Stimulated activated CD4-positive, alpha-beta T cell treated with anti-CD3 and anti-CD28 coated beads, Interleukin-15, amount 100 ng/mL, for 24 hours (primary cell): Measurements from ENCODE around the gene CCS.
"Not testable (repeated sequence)": the region's sequence is repeated elsewhere in the genome, so short reads cannot be mapped to it uniquely, and the experiment has no call there.

Source experiments
- DNase-seq: peaks from one replicate; pipeline ENCODE4 v3.0.0-alpha.2; 2020

Gene CCS

GRCh38 chr11:66561178-66561974, 31.6 kb upstream of the CCS start:
- DNase-seq: no peak

- DNase-seq: no peak
Measured at GRCh38 chr11:66561975-66562248, 31.1 kb upstream of the CCS start.

- DNase-seq: no peak
Measured at GRCh38 chr11:66562275-66562674, 30.7 kb upstream of the CCS start.

- no peak for DNase-seq
Measured at GRCh38 chr11:66562907-66563583, 29.9 kb upstream of the CCS start.

GRCh38 chr11:66563832-66564231, 29.2 kb upstream of the CCS start:
- no peak for DNase-seq

- no peak for DNase-seq
Measured at GRCh38 chr11:66564538-66564937, 28.4 kb upstream of the CCS start.

- DNase-seq: no peak
Measured at GRCh38 chr11:66564984-66565383, 28.0 kb upstream of the CCS start.

GRCh38 chr11:66566221-66566620, 26.8 kb upstream of the CCS start:
- DNase-seq: no peak

GRCh38 chr11:66567787-66568123, 25.2 kb upstream of the CCS start:
- no peak for DNase-seq

- DNase-seq: peak; percentile 83
Measured at GRCh38 chr11:66568124-66568916, 24.7 kb upstream of the CCS start, which contains the start of gene CTSF. TSS of gene CTSF (minus strand) at chr11:66568606. CDS start at chr11:66568486, 120 bp downstream.

- DNase-seq: no peak
Measured at GRCh38 chr11:66569076-66569475, 23.9 kb upstream of the CCS start.

GRCh38 chr11:66570079-66570849, 22.7 kb upstream of the CCS start:
- DNase-seq: no peak

GRCh38 chr11:66570850-66571180, 22.2 kb upstream of the CCS start:
- DNase-seq: no peak

- DNase-seq: peak; percentile 92
Measured at GRCh38 chr11:66579017-66579606, 13.9 kb upstream of the CCS start.

- no peak for DNase-seq
Measured at GRCh38 chr11:66580803-66581202, 12.2 kb upstream of the CCS start.

- no peak for DNase-seq
Measured at GRCh38 chr11:66581261-66581660, 11.7 kb upstream of the CCS start.

GRCh38 chr11:66582565-66583147, 10.3 kb upstream of the CCS start:
- DNase-seq: not testable (repeated sequence)

- not testable (repeated sequence) for DNase-seq
Measured at GRCh38 chr11:66585447-66585846, 7.5 kb upstream of the CCS start.

- DNase-seq: no peak
Measured at GRCh38 chr11:66586136-66586535, 6.8 kb upstream of the CCS start.

GRCh38 chr11:66589315-66589714, 3.7 kb upstream of the CCS start:
- DNase-seq: not testable (repeated sequence)

- no peak for DNase-seq
Measured at GRCh38 chr11:66589996-66590675, 2.8 kb upstream of the CCS start.

GRCh38 chr11:66591175-66591574, 1.8 kb upstream of the CCS start:
- no peak for DNase-seq
